CD4-positive, alpha-beta T cell treated with Interleukin-17A for 1 hour (primary cell): ENCODE data around the gene STX5.
"Not testable (repeated sequence)": the region's sequence is repeated elsewhere in the genome, so short reads cannot be mapped to it uniquely, and the experiment has no call there.

Source experiments
- DNase-seq: peaks from one replicate; pipeline ENCODE4 v3.0.0-alpha.2; 2020

Gene STX5

GRCh38 chr11:62778441-62778840, 53.4 kb downstream of the STX5 start:
- no peak for DNase-seq

GRCh38 chr11:62777389-62777788, 54.5 kb downstream of the STX5 start:
- DNase-seq, result no peak

- no peak for DNase-seq
Observed at GRCh38 chr11:62775646-62776045, 56.2 kb downstream of the STX5 start.

GRCh38 chr11:62774407-62774806, 57.4 kb downstream of the STX5 start:
- no peak for DNase-seq

GRCh38 chr11:62771144-62772021, 60.5 kb downstream of the STX5 start, which contains the start of gene TAF6L:
Gene TAF6L (plus strand): TSS chr11:62771396. CDS start chr11:62775784, 4,388 bp downstream.
- DNase-seq, result peak; percentile 93

- DNase-seq, result no peak
Observed at GRCh38 chr11:62770778-62771143, 61.1 kb downstream of the STX5 start.

GRCh38 chr11:62760867-62761227, 71.0 kb downstream of the STX5 start:
- not testable (repeated sequence) for DNase-seq

- DNase-seq, result no peak
Observed at GRCh38 chr11:62757846-62758788, 73.7 kb downstream of the STX5 start.
